Measurements from ENCODE around the gene C9orf40.

C9orf40 gene

GRCh38 chr9:74977287-74977686 lies 24.6 kb upstream of the C9orf40 start:
- H3K4me3 ChIP-seq (ENCODE audit: control insufficient read depth, low read depth, low read length), result no peak overlapping the region
- TF ChIP-seq, protein P1, sequence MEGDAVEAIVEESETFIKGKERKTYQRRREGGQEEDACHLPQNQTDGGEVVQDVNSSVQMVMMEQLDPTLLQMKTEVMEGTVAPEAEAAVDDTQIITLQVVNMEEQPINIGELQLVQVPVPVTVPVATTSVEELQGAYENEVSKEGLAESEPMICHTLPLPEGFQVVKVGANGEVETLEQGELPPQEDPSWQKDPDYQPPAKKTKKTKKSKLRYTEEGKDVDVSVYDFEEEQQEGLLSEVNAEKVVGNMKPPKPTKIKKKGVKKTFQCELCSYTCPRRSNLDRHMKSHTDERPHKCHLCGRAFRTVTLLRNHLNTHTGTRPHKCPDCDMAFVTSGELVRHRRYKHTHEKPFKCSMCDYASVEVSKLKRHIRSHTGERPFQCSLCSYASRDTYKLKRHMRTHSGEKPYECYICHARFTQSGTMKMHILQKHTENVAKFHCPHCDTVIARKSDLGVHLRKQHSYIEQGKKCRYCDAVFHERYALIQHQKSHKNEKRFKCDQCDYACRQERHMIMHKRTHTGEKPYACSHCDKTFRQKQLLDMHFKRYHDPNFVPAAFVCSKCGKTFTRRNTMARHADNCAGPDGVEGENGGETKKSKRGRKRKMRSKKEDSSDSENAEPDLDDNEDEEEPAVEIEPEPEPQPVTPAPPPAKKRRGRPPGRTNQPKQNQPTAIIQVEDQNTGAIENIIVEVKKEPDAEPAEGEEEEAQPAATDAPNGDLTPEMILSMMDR (IDR thresholded peaks at IDR 0.05; ENCODE audit: control insufficient read depth, insufficient read depth, low read depth, low read length, missing control alignments), result no peak
- no peak for DNase-seq (ENCODE audit: low read depth)

GRCh38 chr9:74975538-74975937 lies 22.8 kb upstream of the C9orf40 start:
- TF ChIP-seq, protein P1 (IDR thresholded peaks at IDR 0.05; ENCODE audit: control insufficient read depth, insufficient read depth, low read depth, low read length, missing control alignments), result no peak
- no peak overlapping the region for H3K4me3 ChIP-seq (ENCODE audit: control insufficient read depth, low read depth, low read length)
- no peak for DNase-seq (ENCODE audit: low read depth)

DNA sequence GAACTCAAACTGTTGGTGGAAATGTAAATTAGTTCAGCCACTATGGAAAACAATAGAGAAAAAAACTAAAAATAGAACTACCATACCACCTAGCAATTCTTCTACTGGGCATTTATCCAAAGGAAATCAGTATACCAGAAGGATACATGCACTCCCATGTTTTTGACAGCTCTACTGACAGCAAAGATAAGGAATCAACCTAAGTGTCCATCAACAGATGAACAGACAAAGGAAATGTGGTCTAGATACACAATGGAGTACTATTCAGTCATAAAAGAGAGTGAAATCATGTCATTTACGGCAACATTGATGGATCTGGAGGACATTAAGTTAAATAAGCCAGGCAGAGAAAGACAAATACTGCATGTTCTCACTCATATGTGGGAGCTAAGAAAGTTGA lies 21.8 kb upstream of the C9orf40 start:
- no peak for DNase-seq (ENCODE audit: low read depth)
- no peak overlapping the region for H3K4me3 ChIP-seq (ENCODE audit: control insufficient read depth, low read depth, low read length)
- TF ChIP-seq, protein P1 (IDR thresholded peaks at IDR 0.05; ENCODE audit: control insufficient read depth, insufficient read depth, low read depth, low read length, missing control alignments), result no peak

DNA sequence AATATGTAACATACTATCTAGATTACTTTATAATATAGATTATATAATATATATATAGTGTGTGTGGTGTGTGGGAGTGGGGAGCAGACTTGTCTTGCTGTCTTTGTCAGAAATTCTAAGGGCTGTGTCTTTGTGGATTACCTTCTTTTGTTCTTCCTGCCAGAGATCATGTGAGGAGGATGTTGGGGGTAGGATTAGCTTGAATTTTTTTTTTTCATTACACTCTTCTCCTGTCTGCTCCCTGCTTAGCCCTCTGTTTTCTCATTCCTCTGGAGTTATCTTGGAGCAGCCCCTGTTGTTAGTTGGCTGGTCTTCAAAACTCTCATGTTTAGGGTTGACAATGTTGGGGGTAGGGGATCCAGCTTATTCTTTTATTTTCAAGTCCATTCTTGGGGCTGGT lies 21.0 kb upstream of the C9orf40 start:
- no peak for DNase-seq (ENCODE audit: low read depth)

DNA sequence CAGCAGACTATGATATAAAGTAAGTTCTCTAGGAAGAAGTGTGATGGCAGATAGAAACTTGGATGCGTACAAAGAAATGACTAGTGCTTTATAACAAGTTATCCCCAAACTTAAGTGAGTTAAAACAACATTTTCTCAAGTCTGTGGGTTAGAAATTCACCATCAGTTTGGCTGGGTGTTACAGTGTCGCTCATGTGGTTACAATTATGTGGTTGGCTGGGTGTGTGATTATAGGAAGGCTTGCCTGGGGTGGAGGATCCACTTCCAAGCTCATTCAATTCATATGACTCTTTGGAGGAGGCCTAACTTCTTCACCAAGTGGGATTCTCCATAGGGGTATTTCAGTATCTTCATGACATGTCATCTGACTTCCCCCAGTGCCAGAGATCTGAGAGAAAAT lies 10.3 kb upstream of the C9orf40 start:
- no peak overlapping the region for H3K4me3 ChIP-seq (ENCODE audit: control insufficient read depth, low read depth, low read length)
- TF ChIP-seq, protein P1 (IDR thresholded peaks at IDR 0.05; ENCODE audit: control insufficient read depth, insufficient read depth, low read depth, low read length, missing control alignments), result no peak
- no peak for DNase-seq (ENCODE audit: low read depth)

More for the DNA sequence above, 21.0 kb upstream of the C9orf40 start:
- no peak overlapping the region for H3K4me3 ChIP-seq (ENCODE audit: control insufficient read depth, low read depth, low read length)
- TF ChIP-seq, protein P1 (IDR thresholded peaks at IDR 0.05; ENCODE audit: control insufficient read depth, insufficient read depth, low read depth, low read length, missing control alignments), result no peak

- H3K4me3 ChIP-seq (ENCODE audit: control insufficient read depth, low read depth, low read length), result no peak overlapping the region
- no peak for DNase-seq (ENCODE audit: low read depth)
- TF ChIP-seq, protein P1 (IDR thresholded peaks at IDR 0.05; ENCODE audit: control insufficient read depth, insufficient read depth, low read depth, low read length, missing control alignments), result no peak
These were observed 8.8 kb upstream of the C9orf40 start for GRCh38 chr9:74961496-74961895.

DNA sequence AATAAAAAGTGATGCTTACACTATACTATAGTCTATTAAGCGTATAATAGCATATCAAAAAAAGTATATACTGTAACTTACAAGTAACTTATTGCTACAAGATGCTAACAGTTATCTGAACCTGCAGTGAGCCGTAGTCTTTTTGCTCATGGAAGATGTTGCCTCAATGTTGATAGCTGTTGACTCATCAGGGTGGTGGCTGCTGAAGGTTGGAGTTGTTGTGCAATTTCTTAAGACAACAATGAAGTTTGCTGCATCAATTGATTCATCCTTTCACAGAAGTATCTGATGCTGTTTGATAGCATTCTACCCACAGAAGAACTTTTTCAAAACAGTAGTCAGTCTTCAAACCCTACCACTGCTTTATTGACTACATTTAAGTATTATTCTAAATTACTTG lies 7.8 kb upstream of the C9orf40 start:
- no peak overlapping the region for H3K4me3 ChIP-seq (ENCODE audit: control insufficient read depth, low read depth, low read length)
- peak; percentile 64 for DNase-seq (ENCODE audit: low read depth)
- TF ChIP-seq, protein P1 (IDR thresholded peaks at IDR 0.05; ENCODE audit: control insufficient read depth, insufficient read depth, low read depth, low read length, missing control alignments), result no peak
